22Rv1 (cell line): Measurements from ENCODE around the gene MAN1C1.

Source experiments
- H3K27ac ChIP-seq: fragments of 450-650 bp; 2 replicates; pipeline ENCODE4 v1.5.1; 2017
- ZFX ChIP-seq: fragments of 450-650 bp; IDR thresholded peaks from 2 replicates; pipeline ENCODE4 v1.6.1; 2017; ENCODE audit warnings: antibody characterized with exemption, borderline replicate concordance
- TF ChIP-seq, protein P1 (sequence below): fragments of 450-650 bp; IDR thresholded peaks from 2 replicates; pipeline ENCODE4 v1.5.1; 2017; ENCODE audit warnings: mild to moderate bottlenecking

Gene MAN1C1

DNA sequence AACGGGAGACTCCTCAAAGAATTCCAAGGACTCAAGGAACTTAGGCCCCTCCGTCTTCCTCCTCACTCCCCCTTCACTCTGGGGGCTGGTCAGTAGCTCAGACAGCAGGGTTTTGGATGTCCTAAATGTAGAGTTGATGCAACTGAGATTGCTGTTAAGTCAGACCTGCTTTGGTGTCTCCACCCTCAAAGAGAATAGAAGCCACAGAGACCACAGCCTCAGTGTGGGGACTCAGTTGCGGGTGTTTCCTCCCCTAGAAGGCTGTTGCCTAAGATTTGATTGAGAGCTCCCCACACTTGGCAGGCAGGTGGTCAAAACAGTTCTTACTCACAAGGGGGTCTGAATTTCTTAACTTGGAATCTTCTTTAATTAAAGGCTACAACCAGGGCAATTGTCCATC lies 7.6 kb downstream of the MAN1C1 start:
- no peak overlapping the region for H3K27ac ChIP-seq
- TF ChIP-seq, protein P1, sequence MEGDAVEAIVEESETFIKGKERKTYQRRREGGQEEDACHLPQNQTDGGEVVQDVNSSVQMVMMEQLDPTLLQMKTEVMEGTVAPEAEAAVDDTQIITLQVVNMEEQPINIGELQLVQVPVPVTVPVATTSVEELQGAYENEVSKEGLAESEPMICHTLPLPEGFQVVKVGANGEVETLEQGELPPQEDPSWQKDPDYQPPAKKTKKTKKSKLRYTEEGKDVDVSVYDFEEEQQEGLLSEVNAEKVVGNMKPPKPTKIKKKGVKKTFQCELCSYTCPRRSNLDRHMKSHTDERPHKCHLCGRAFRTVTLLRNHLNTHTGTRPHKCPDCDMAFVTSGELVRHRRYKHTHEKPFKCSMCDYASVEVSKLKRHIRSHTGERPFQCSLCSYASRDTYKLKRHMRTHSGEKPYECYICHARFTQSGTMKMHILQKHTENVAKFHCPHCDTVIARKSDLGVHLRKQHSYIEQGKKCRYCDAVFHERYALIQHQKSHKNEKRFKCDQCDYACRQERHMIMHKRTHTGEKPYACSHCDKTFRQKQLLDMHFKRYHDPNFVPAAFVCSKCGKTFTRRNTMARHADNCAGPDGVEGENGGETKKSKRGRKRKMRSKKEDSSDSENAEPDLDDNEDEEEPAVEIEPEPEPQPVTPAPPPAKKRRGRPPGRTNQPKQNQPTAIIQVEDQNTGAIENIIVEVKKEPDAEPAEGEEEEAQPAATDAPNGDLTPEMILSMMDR = no peak
- no peak for TF ChIP-seq ZFX

DNA sequence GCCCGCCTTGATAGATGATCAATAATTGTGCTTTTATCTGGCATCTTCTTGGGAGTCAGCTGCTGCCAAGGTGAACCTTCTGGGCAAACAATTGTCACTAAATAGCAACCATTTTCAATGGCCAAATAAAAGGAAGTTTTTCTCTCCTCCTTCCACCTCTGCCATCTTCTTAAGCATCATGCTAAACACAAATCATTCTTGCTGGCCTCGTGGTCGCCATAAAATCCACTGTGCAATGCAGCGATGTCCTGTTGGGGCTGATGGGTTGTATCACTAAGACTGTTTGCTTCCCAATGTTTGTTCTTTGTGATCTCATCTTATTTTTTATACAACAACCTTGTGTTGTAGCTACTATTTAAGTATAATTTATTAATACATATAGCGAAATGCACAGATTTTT lies 8.0 kb downstream of the MAN1C1 start:
- H3K27ac ChIP-seq = no peak overlapping the region
- no peak for TF ChIP-seq ZFX
- TF ChIP-seq, protein P1 = no peak

DNA sequence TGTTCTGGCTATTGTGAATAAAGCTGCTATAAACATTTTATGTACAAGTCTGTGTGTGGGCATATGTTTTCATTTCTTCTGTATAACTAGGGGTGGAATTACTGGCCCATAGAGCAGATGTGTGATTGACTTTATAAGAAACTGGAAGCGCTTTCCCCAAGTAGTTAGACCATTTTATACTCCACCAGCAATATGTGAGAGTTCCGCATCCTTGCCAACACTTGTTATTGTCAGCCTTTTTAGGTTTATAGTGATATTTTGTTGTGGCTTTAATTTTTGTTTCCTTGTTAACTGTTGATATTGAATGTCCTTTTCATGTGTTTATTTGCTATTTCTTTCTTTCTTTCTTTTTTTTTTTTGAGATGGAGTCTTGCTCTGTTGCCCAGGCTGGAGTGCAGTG lies 9.4 kb downstream of the MAN1C1 start:
- no peak overlapping the region for H3K27ac ChIP-seq
- TF ChIP-seq, protein P1 = no peak
- TF ChIP-seq ZFX = no peak

DNA sequence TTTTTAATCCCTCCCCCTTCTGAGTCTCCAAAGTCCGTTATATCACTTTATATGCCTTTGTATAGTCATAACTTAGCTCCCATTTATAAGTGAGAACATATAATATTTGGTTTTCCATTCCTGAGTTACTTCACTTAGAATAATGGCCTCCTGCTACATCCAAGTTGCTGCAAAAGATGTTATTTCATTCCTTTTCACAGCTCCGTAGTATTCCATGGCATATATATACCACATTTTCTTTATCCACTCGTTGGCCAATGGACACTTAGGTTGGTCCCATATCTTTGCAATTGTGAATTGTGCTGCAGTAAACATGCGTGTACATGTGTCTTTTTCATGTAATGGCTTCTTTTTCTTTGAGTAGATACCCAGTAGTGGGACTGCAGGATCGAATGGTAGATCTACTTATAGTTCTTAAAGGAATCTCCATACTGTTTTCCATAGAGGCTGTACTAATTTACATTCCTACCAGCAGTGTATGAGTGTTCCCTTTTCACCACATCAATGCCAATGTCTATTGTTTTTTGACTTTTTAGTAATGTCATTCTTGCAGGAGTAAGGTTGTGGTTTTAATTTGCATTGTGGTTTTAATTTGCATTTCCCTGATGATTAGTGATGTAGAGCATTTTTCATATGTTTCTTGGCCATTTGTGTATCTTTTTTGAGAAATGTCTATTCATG lies 12.3 kb downstream of the MAN1C1 start:
- TF ChIP-seq, protein P1 = no peak
- H3K27ac ChIP-seq = no peak overlapping the region

DNA sequence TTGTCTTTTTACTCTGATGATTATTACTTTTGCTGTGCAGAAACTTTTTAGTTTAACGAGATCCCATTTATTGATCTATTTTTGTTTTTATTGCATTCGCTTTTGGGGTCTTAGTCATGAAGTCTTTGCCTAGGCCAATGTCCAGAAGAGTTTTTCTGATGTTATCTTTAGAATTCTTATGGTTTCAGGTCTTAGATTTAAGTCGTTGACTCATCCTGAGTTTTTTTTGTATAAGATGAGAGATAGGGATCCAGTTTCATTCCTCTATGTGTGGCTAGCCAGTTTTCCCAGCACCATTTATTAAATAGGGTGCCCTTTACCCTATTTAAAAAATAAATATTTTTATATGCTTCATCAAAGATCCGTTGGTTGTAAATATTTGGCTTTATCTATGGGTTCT lies 13.2 kb downstream of the MAN1C1 start:
- H3K27ac ChIP-seq = no peak overlapping the region

DNA sequence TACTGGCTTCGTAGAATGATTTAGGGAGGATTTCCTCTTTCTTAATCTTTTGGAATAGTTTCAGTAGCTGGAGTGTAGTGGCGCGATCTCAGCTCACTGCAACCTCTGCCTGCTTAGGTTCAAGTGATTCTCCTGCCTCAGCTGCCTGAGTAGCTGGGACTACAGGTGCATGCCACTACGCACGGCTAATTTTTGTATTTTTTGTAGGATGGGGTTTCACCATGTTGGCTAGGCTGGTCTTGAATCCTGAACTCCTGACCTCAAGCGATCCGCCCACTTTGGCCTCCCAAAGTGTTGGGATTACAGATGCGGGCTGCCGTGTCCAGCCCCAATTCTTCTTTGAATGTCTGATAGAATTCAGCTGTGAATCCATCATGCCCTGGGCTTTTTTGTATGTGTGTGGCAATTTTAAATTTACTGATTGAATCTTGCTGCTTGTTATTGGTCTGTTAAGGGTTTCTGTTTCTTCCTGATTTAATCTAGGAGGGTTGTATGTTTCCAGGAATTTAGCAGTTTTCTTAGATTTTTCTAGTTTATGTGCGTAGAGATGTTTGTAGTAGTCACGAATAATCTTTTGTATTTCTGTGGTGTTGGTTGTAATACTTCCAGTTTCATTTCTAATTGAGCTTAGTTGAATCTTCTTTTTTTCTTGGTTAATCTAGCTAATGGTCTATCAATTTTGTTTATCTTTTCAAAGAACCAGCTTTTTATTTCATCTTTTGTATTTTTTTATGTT lies 15.3 kb downstream of the MAN1C1 start:
- TF ChIP-seq, protein P1 = no peak
- no peak for TF ChIP-seq ZFX
- no peak overlapping the region for H3K27ac ChIP-seq

More for the DNA sequence above, 13.2 kb downstream of the MAN1C1 start:
- no peak for TF ChIP-seq ZFX
- TF ChIP-seq, protein P1 = no peak

DNA sequence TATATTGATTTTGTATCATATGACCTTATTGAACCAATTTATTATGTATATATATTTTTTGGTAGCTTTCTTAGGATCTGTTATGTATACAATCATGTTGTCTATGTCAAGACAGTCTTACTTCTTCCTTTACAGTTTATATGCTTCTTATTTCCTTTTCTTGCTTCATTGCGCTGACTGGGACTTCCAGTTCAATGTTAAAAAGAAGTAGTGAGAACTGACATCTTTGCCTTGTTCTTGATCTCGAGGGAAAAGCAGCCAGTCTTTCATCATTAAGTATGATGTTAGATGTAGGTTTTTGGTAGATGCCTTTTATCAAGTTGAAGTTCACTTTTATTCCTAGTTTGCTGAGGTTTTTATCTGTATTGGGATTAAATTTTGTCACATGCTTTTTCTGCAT lies 17.5 kb downstream of the MAN1C1 start:
- no peak overlapping the region for H3K27ac ChIP-seq
- TF ChIP-seq, protein P1 = no peak
- TF ChIP-seq ZFX = no peak
